Measurements from ENCODE around the gene ATP5PF.

The ATP5PF gene

GRCh38 chr21:25756190-25756932 is 21.7 kb upstream of the ATP5PF start:
- TF ChIP-seq CTCF (IDR thresholded peaks at IDR 0.05; ENCODE audit: low read depth, low read length, poor library complexity, severe bottlenecking) (no peak), EZH2phosphoT487 (IDR thresholded peaks at IDR 0.05; ENCODE audit: borderline replicate concordance, low read length) (no peak)
- no peaks in the 10 kb centered on the region for H3F3A ChIP-seq (ENCODE audit: control insufficient read depth, insufficient read depth)
- H3K79me2 ChIP-seq (ENCODE audit: control insufficient read depth, low read length) = no peaks in the 10 kb centered on the region
- H3K4me3 ChIP-seq (ENCODE audit: low read length) = no peak overlapping the region
- H3K27me3 ChIP-seq (ENCODE audit: control insufficient read depth, low read length) = no peaks in the 10 kb centered on the region
- H3K36me3 ChIP-seq (ENCODE audit: control insufficient read depth, low read length) = peaks cover 78% of the 10 kb centered on the region
- H3K9me3 ChIP-seq (ENCODE audit: control insufficient read depth, insufficient read depth, low read length) = no peaks in the 10 kb centered on the region
- H3K9me2 ChIP-seq (replicated peaks; ENCODE audit: control insufficient read depth, low read length) = no peaks in the 10 kb centered on the region
- H3K4me2 ChIP-seq (ENCODE audit: low read length) = no peak overlapping the region
- H3K27ac ChIP-seq (ENCODE audit: low read depth, low read length) = no peak overlapping the region
- H4K20me1 ChIP-seq (ENCODE audit: control insufficient read depth, insufficient read depth, low read depth, low read length) = no peaks in the 10 kb centered on the region
- no peaks in the 10 kb centered on the region for H3K4me1 ChIP-seq (ENCODE audit: control insufficient read depth, low read length)

- peaks cover 72% of the 10 kb centered on the region for H3K36me3 ChIP-seq (ENCODE audit: control insufficient read depth, low read length)
- H3F3A ChIP-seq (ENCODE audit: control insufficient read depth, insufficient read depth) = 0 out of 2 replicates have a peak, but pooled peaks cover 3% of the 10 kb centered on the region
- H3K9me3 ChIP-seq (ENCODE audit: control insufficient read depth, insufficient read depth, low read length) = no peaks in the 10 kb centered on the region
- TF ChIP-seq EZH2phosphoT487 (IDR thresholded peaks at IDR 0.05; ENCODE audit: borderline replicate concordance, low read length) (no peak), CTCF (IDR thresholded peaks at IDR 0.05; ENCODE audit: low read depth, low read length, poor library complexity, severe bottlenecking) (no peak)
- H3K4me1 ChIP-seq (ENCODE audit: control insufficient read depth, low read length) = no peaks in the 10 kb centered on the region
- H3K9me2 ChIP-seq (replicated peaks; ENCODE audit: control insufficient read depth, low read length) = no peaks in the 10 kb centered on the region
- no peak overlapping the region for H3K27ac ChIP-seq (ENCODE audit: low read depth, low read length)
- no peaks in the 10 kb centered on the region for H3K79me2 ChIP-seq (ENCODE audit: control insufficient read depth, low read length)
- H3K4me3 ChIP-seq (ENCODE audit: low read length) = no peak overlapping the region
- H3K4me2 ChIP-seq (ENCODE audit: low read length) = no peak overlapping the region
- H3K27me3 ChIP-seq (ENCODE audit: control insufficient read depth, low read length) = no peaks in the 10 kb centered on the region
- H4K20me1 ChIP-seq (ENCODE audit: control insufficient read depth, insufficient read depth, low read depth, low read length) = no peaks in the 10 kb centered on the region
Measured at GRCh38 chr21:25752416-25752815, 17.7 kb upstream of the ATP5PF start.

GRCh38 chr21:25750085-25750484 is 15.4 kb upstream of the ATP5PF start:
- Histone ChIP-seq H3K4me2 (ENCODE audit: low read length) (no peak overlapping the region), H3K4me1 (ENCODE audit: control insufficient read depth, low read length) (no peaks in the 10 kb centered on the region), H4K20me1 (ENCODE audit: control insufficient read depth, insufficient read depth, low read depth, low read length) (no peaks in the 10 kb centered on the region), H3K4me3 (ENCODE audit: low read length) (no peak overlapping the region), H3F3A (ENCODE audit: control insufficient read depth, insufficient read depth) (0 out of 2 replicates have a peak, but pooled peaks cover 3% of the 10 kb centered on the region), H3K36me3 (ENCODE audit: control insufficient read depth, low read length) (peaks cover 73% of the 10 kb centered on the region), H3K9me3 (ENCODE audit: control insufficient read depth, insufficient read depth, low read length) (no peaks in the 10 kb centered on the region), H3K27ac (ENCODE audit: low read depth, low read length) (no peak overlapping the region), H3K27me3 (ENCODE audit: control insufficient read depth, low read length) (no peaks in the 10 kb centered on the region), H3K79me2 (ENCODE audit: control insufficient read depth, low read length) (no peaks in the 10 kb centered on the region), H3K9me2 (replicated peaks; ENCODE audit: control insufficient read depth, low read length) (no peaks in the 10 kb centered on the region)
- TF ChIP-seq EZH2phosphoT487 (IDR thresholded peaks at IDR 0.05; ENCODE audit: borderline replicate concordance, low read length) (no peak), CTCF (IDR thresholded peaks at IDR 0.05; ENCODE audit: low read depth, low read length, poor library complexity, severe bottlenecking) (no peak)

Measured in DOHH2 (cell line).